Left ventricle myocardium inferior (tissue), 1 donor: ENCODE measurements around the gene RAB11FIP2. TPM values are rescaled to one million over a fixed set of nuclear protein-coding genes. Genes with fewer than 3 reads are reported as not detected.

Source experiments
- DNase-seq: peaks from one replicate; pipeline ENCODE4 v3.0.0-alpha.2; 2020
- H3K27ac ChIP-seq: fragments of 200-600 bp; replicated peaks from 2 replicates; pipeline ENCODE4 v1.8.0; 2021
- H3K27me3 ChIP-seq: fragments of 200-600 bp; 2 replicates; pipeline ENCODE4 v1.8.0; 2021; ENCODE audit warnings: low read depth
- H3K36me3 ChIP-seq: fragments of 200-600 bp; 2 replicates; pipeline ENCODE4 v1.8.0; 2021
- H3K4me1 ChIP-seq: fragments of 200-600 bp; 2 replicates; pipeline ENCODE4 v1.8.0; 2021
- H3K4me3 ChIP-seq: fragments of 200-600 bp; 2 replicates; pipeline ENCODE4 v1.8.0; 2021; ENCODE audit warnings: mild to moderate bottlenecking, moderate library complexity
- H3K9me3 ChIP-seq: fragments of 200-600 bp; replicated peaks from 2 replicates; pipeline ENCODE4 v1.8.0; 2021
- intact Hi-C: fragments of 100-400 bp; cut with micrococcal nuclease; formaldehyde crosslinking; loops from one replicate; pipeline ENCODE4 v1.11.0; 2022
- long read RNA-seq: library from polyadenylated mRNA; unstranded; transcript quantifications from one replicate; pipeline ENCODE4 v2.0.0, GENCODE V29; 2021
- total RNA-seq: library from RNA; stranded (reverse); fragmentation: NEBNext Ultra II Directional; extraction: Animal tissue kit (Norgen Biotek cat#: 25700); gene quantifications from one replicate; pipeline ENCODE4 v1.2.1, GENCODE V29; 2021
- TF ChIP-seq, protein P1 (sequence below): fragments of 200-600 bp; IDR thresholded peaks from 2 replicates; pipeline ENCODE4 v1.8.0; 2021; ENCODE audit warnings: antibody characterized with exemption, mild to moderate bottlenecking, borderline replicate concordance
- donor health status: DM: no; HTN: yes; CAD: no; lungs with severe emphysema.

RAB11FIP2 gene
- total RNA-seq: 9.0 TPM
- long read RNA-seq, full-length matches to known transcripts: 8 of 8 reads
- long read RNA-seq, partial matches to known transcripts: 0 of 8 reads
- long read RNA-seq, other reads (novel, unspliced or antisense): 0 of 8 reads

DNA sequence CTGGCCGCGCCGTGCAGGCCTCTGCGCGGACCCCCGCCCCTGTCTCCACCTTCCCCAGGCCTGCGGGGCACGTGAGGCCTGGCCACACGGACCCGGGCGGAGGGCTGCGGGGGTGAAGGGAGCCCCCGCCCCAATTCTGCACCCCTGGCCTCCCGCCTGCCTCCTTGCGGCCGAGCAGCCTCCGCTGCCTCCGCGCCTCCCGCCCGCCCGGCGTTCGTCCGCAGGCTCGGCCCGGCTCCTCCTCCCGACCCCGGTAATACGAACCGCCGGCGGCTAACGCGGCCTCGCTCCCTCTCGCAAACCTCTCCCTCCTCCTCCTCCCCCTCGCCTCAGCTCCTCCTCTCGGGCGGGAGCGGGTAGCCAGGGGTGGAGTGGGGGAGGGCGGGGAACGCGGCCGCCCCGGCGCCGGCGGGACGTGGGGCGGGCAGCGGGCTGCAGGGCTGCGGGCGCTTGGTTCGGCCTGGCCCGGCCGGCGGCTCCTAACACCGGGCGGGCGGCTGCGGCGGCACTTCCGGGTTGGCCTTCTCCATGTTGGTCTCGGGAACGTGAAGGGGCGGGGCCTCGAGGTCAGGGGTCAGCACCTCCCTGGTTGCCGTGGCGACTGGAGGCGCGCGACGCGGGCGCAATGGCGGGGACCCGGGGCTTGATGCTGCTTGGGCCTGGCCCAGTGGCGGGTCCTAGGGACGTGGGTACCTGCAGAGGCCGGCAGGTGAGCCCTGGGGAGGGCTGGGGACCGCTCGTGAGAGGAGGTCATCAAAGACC lies at the start of gene RAB11FIP2:
Gene RAB11FIP2 (minus strand): TSS at position 547 of the 762 bp plus-strand sequence. CDS start 778 bp downstream, outside the sequence.
- TF ChIP-seq, protein P1, sequence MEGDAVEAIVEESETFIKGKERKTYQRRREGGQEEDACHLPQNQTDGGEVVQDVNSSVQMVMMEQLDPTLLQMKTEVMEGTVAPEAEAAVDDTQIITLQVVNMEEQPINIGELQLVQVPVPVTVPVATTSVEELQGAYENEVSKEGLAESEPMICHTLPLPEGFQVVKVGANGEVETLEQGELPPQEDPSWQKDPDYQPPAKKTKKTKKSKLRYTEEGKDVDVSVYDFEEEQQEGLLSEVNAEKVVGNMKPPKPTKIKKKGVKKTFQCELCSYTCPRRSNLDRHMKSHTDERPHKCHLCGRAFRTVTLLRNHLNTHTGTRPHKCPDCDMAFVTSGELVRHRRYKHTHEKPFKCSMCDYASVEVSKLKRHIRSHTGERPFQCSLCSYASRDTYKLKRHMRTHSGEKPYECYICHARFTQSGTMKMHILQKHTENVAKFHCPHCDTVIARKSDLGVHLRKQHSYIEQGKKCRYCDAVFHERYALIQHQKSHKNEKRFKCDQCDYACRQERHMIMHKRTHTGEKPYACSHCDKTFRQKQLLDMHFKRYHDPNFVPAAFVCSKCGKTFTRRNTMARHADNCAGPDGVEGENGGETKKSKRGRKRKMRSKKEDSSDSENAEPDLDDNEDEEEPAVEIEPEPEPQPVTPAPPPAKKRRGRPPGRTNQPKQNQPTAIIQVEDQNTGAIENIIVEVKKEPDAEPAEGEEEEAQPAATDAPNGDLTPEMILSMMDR: peak; percentile 46
- Histone ChIP-seq H3K4me1 (peaks cover 54% of the 10 kb centered on the region), H3K27me3 (no peaks in the 10 kb centered on the region), H3K4me3 (peak within 1 kb of the TSS; percentile 91), H3K36me3 (no peaks in the 10 kb centered on the region), H3K27ac (peak within 1 kb of the TSS; percentile 95), H3K9me3 (no peaks in the 10 kb centered on the region)
- peak; percentile 98 for DNase-seq
- intact Hi-C loops: no loop called here

DNA sequence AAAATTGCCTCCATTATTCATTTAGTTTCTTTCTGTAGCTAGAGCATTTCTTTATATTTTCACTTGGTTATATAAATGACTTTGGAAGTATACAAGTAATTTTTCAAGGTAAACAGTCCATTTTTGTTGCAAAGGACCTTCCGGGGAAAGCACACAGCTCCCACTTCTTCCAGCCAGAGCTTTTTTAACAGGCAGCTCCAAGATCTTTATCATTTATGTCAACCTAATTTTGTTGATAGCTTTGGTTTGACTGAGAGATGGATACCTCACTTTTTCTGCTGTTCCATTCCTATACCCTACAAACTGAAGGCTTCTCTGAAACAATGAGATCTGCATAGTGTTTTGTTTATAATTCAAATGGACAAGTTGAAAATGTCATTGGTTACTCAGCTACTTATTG lies 49.3 kb upstream of the RAB11FIP2 start:
- Histone ChIP-seq H3K27me3 (no peaks in the 10 kb centered on the region), H3K9me3 (no peaks in the 10 kb centered on the region), H3K4me3 (no peak overlapping the region), H3K4me1 (no peaks in the 10 kb centered on the region), H3K36me3 (no peaks in the 10 kb centered on the region), H3K27ac (no peak overlapping the region)
- DNase-seq: no peak
- intact Hi-C loops: no loop called here
- TF ChIP-seq, protein P1: no peak

DNA sequence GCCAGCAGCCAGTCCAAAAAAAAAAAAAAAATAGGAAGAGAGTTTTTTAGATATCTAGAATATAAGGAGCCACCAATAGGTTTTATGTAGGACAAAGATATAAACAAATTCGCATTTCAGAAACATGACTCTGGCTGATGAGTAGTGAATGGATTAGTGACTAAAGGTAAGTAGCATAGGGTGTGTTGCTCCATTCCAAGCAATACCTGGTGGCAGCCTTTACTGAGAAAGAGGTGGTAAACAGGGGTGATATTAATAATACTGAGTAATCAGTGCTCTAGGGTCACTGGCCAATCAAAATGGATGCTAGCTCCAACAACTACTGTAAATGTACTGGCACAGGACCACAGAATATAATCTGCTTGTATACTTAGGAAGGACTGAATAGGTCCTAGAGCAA lies 45.5 kb upstream of the RAB11FIP2 start:
- TF ChIP-seq, protein P1: no peak
- H3K27me3 ChIP-seq: no peaks in the 10 kb centered on the region
- H3K4me3 ChIP-seq: no peak overlapping the region
- intact Hi-C loops: no loop called here
- no peak for DNase-seq
- no peaks in the 10 kb centered on the region for H3K4me1 ChIP-seq
- no peaks in the 10 kb centered on the region for H3K9me3 ChIP-seq
- no peak overlapping the region for H3K27ac ChIP-seq
- no peaks in the 10 kb centered on the region for H3K36me3 ChIP-seq

- no peaks in the 10 kb centered on the region for H3K4me1 ChIP-seq
- H3K36me3 ChIP-seq: no peaks in the 10 kb centered on the region
- intact Hi-C loops: no loop called here
- no peak overlapping the region for H3K27ac ChIP-seq
- peaks cover 14% of the 10 kb centered on the region for H3K9me3 ChIP-seq
- DNase-seq: no peak
- no peak overlapping the region for H3K4me3 ChIP-seq
- TF ChIP-seq, protein P1: no peak
- H3K27me3 ChIP-seq: no peaks in the 10 kb centered on the region
Observed at GRCh38 chr10:118080817-118081216, 34.1 kb upstream of the RAB11FIP2 start.

GRCh38 chr10:118076705-118077104 lies 30.0 kb upstream of the RAB11FIP2 start:
- Histone ChIP-seq H3K36me3 (no peaks in the 10 kb centered on the region), H3K9me3 (peaks cover 6% of the 10 kb centered on the region), H3K27ac (no peak overlapping the region), H3K4me3 (no peak overlapping the region), H3K4me1 (no peaks in the 10 kb centered on the region), H3K27me3 (no peaks in the 10 kb centered on the region)
- intact Hi-C loops: no loop called here
- no peak for DNase-seq
- TF ChIP-seq, protein P1: no peak
